Hepatocyte (in vitro differentiated cells): ENCODE data around the gene PDE1C. TPM values are rescaled to one million over a fixed set of nuclear protein-coding genes. Genes with fewer than 3 reads are reported as not detected.

ENCODE experiments used
- DNase-seq: peaks from one replicate; pipeline ENCODE4 v3.0.0-alpha.2; 2016; ENCODE audit warnings: low spot score
- H2AFZ ChIP-seq: fragments of 200-600 bp; sonication (generic); 2 replicates; pipeline ENCODE4 v1.6.0; 2016; ENCODE audit warnings: antibody characterized with exemption, mild to moderate bottlenecking
- H3K27ac ChIP-seq: fragments of 200-600 bp; sonication (generic); 2 replicates; pipeline ENCODE4 v1.5.1; 2016; ENCODE audit warnings: mild to moderate bottlenecking
- H3K27me3 ChIP-seq: fragments of 200-600 bp; sonication (generic); 2 replicates; pipeline ENCODE4 v1.6.1; 2016
- H3K36me3 ChIP-seq: fragments of 200-600 bp; sonication (generic); replicated peaks from 2 replicates; pipeline ENCODE4 v1.5.1; 2016; ENCODE audit warnings: low read depth; ENCODE audit not compliant: insufficient read depth
- H3K4me1 ChIP-seq: fragments of 200-600 bp; sonication (generic); 2 replicates; pipeline ENCODE4 v1.5.1; 2016; ENCODE audit warnings: mild to moderate bottlenecking, moderate library complexity; ENCODE audit not compliant: insufficient read depth
- H3K4me2 ChIP-seq: fragments of 200-600 bp; sonication (generic); 2 replicates; pipeline ENCODE4 v1.6.0; 2016
- H3K4me3 ChIP-seq: fragments of 200-600 bp; sonication (generic); 2 replicates; pipeline ENCODE4 v1.5.1; 2016; ENCODE audit warnings: mild to moderate bottlenecking
- H3K79me2 ChIP-seq: fragments of 200-600 bp; sonication (generic); 2 replicates; pipeline ENCODE4 v1.6.0; 2017; ENCODE audit warnings: mild to moderate bottlenecking
- H3K9me2 ChIP-seq: fragments of 200-600 bp; sonication (generic); replicated peaks from 2 replicates; pipeline ENCODE4 v1.6.0; 2017; ENCODE audit warnings: mild to moderate bottlenecking; ENCODE audit not compliant: insufficient read depth
- H3K9me3 ChIP-seq: fragments of 200-600 bp; sonication (generic); 2 replicates; pipeline ENCODE4 v1.5.1; 2016; ENCODE audit warnings: low read depth, mild to moderate bottlenecking
- H4K20me1 ChIP-seq: fragments of 200-600 bp; sonication (generic); 2 replicates; pipeline ENCODE4 v1.6.0; 2016; ENCODE audit warnings: mild to moderate bottlenecking; ENCODE audit not compliant: insufficient read depth, poor library complexity, severe bottlenecking
- EZH2 ChIP-seq: fragments of 200-600 bp; sonication (generic); IDR thresholded peaks from 2 replicates; pipeline ENCODE4 v1.6.1; 2016; ENCODE audit warnings: antibody characterized with exemption, mild to moderate bottlenecking, borderline replicate concordance
- EZH2phosphoT487 ChIP-seq: fragments of 200-600 bp; sonication (generic); IDR thresholded peaks from one replicate; pipeline ENCODE4 v1.6.1; 2018; ENCODE audit warnings: antibody characterized with exemption, mild to moderate bottlenecking, low read depth, moderate library complexity; ENCODE audit not compliant: unreplicated experiment, severe bottlenecking
- WGBS: methylation state at CpG from one replicate; pipeline ENCODE4 v1.1.6; 2016; ENCODE audit warnings: low lambda C conversion rate; ENCODE audit errors: missing lambda C conversion rate; 5-methylcytosine and 5-hydroxymethylcytosine counted together
- polyA plus RNA-seq: library from polyadenylated mRNA; unstranded; fragments of >200 nt; fragmentation: Nextera tagmentation; extraction: Ambion mirVana; gene quantifications from 2 replicates; pipeline ENCODE4 v1.2.1, GENCODE V29; 2016
- total RNA-seq: library from RNA; depleted of rRNA; stranded (reverse); fragments of >200 nt; gene quantifications from 2 replicates; pipeline ENCODE4 v1.2.3, GENCODE V29; 2014
- TF ChIP-seq, protein P1 (sequence below): fragments of 200-600 bp; sonication (generic); IDR thresholded peaks from 2 replicates; pipeline ENCODE4 v1.5.1; 2016; ENCODE audit warnings: antibody characterized with exemption, mild to moderate bottlenecking; ENCODE audit not compliant: poor library complexity

PDE1C gene
- total and polyA plus RNA-seq, 2 experiments from 2014 or later, result 1.8 to 5.0 TPM

- Histone ChIP-seq H3K4me1 (no peaks in the 10 kb centered on the region), H3K9me2 (no peaks in the 10 kb centered on the region), H3K9me3 (no peaks in the 10 kb centered on the region), H4K20me1 (no peaks in the 10 kb centered on the region), H3K79me2 (no peaks in the 10 kb centered on the region), H3K4me2 (peak overlapping the region; percentile 98), H3K27me3 (peaks cover 85% of the 10 kb centered on the region), H3K4me3 (no peak overlapping the region), H2AFZ (no peak overlapping the region), H3K27ac (no peak overlapping the region), H3K36me3 (no peaks in the 10 kb centered on the region)
- DNase-seq, result no peak
- WGBS, result 81% methylated on average over 11 of the region's 11 CpGs
- TF ChIP-seq EZH2phosphoT487, result no peak
- TF ChIP-seq, protein P1, sequence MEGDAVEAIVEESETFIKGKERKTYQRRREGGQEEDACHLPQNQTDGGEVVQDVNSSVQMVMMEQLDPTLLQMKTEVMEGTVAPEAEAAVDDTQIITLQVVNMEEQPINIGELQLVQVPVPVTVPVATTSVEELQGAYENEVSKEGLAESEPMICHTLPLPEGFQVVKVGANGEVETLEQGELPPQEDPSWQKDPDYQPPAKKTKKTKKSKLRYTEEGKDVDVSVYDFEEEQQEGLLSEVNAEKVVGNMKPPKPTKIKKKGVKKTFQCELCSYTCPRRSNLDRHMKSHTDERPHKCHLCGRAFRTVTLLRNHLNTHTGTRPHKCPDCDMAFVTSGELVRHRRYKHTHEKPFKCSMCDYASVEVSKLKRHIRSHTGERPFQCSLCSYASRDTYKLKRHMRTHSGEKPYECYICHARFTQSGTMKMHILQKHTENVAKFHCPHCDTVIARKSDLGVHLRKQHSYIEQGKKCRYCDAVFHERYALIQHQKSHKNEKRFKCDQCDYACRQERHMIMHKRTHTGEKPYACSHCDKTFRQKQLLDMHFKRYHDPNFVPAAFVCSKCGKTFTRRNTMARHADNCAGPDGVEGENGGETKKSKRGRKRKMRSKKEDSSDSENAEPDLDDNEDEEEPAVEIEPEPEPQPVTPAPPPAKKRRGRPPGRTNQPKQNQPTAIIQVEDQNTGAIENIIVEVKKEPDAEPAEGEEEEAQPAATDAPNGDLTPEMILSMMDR, result no peak
- TF ChIP-seq EZH2, result no peak
Measured at GRCh38 chr7:32068411-32069101, 1.7 kb downstream of the PDE1C start.

GRCh38 chr7:32066441-32066840 is 3.8 kb downstream of the PDE1C start:
- no peaks in the 10 kb centered on the region for H3K4me1 ChIP-seq
- no peaks in the 10 kb centered on the region for H3K36me3 ChIP-seq
- no peak overlapping the region for H3K4me2 ChIP-seq
- H3K9me2 ChIP-seq, result no peaks in the 10 kb centered on the region
- H4K20me1 ChIP-seq, result no peaks in the 10 kb centered on the region
- no peak overlapping the region for H2AFZ ChIP-seq
- 62% methylated on average over 2 of the region's 2 CpGs for WGBS
- H3K79me2 ChIP-seq, result no peaks in the 10 kb centered on the region
- H3K4me3 ChIP-seq, result no peak overlapping the region
- H3K27ac ChIP-seq, result no peak overlapping the region
- H3K27me3 ChIP-seq, result peaks cover 64% of the 10 kb centered on the region
- no peaks in the 10 kb centered on the region for H3K9me3 ChIP-seq
- DNase-seq, result no peak
- TF ChIP-seq, protein P1, result no peak
- no peak for TF ChIP-seq EZH2
- TF ChIP-seq EZH2phosphoT487, result no peak

DNA sequence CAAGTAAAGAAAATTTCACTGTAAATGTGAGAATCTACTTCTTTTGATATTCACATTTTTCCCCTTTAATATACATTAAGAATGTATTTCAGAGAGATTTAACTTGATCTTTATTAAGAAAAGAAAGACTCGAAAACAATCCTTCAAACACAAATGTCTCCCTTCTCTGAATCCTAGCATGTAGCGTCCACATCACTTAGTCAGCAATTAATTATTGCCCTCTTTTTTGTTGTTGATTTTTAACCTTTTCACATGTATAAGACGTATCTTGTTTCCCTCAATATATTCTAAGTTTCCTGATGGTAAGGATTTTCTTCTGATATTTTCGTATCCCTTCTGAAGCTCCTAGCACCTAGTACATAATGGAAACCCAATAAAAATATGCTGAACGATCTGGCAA is 6.6 kb downstream of the PDE1C start:
- H3K79me2 ChIP-seq, result no peaks in the 10 kb centered on the region
- no peaks in the 10 kb centered on the region for H4K20me1 ChIP-seq
- WGBS, result 92% methylated on average over 5 of the region's 5 CpGs
- no peak overlapping the region for H3K4me2 ChIP-seq
- DNase-seq, result no peak
- H3K9me3 ChIP-seq, result no peaks in the 10 kb centered on the region
- no peak overlapping the region for H2AFZ ChIP-seq
- no peaks in the 10 kb centered on the region for H3K36me3 ChIP-seq
- H3K9me2 ChIP-seq, result no peaks in the 10 kb centered on the region
- H3K4me3 ChIP-seq, result no peak overlapping the region
- peaks cover 8% of the 10 kb centered on the region for H3K4me1 ChIP-seq
- H3K27ac ChIP-seq, result no peak overlapping the region
- TF ChIP-seq EZH2 (no peak), EZH2phosphoT487 (no peak)
- TF ChIP-seq, protein P1, result no peak
- peaks cover 36% of the 10 kb centered on the region for H3K27me3 ChIP-seq
